HG02571 (cell line): ENCODE measurements around the gene MB.
"Not testable (repeated sequence)": the region's sequence is repeated elsewhere in the genome, so short reads cannot be mapped to it uniquely, and the experiment has no call there.

Source experiments
- ATAC-seq: cut with Tn5 transposase; IDR thresholded peaks from one replicate; pipeline ENCODE4 v1.9.1; 2021; ENCODE audit warnings: mild to moderate bottlenecking, moderate library complexity; ENCODE audit not compliant: unreplicated experiment

Gene MB

DNA sequence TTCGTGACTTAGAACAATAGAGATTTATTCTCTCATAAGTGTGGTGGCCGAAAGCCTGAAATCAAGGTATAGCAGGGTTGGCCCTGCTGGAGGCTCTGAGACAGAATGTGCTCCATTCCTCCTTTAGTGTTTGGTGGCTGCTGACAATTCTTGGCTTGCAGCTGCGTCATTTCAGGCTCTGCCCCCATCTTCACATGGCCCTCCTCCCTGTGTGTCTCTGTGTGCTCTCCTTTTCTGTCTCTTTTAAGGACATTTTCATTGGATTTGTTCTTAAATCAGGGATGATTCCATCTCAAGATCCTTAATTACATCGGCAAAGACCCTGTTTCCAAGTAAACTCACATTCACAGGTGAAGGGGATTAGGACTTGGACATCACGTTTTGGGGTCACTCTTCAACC, 20.9 kb upstream of the MB start:
- ATAC-seq = no peak

DNA sequence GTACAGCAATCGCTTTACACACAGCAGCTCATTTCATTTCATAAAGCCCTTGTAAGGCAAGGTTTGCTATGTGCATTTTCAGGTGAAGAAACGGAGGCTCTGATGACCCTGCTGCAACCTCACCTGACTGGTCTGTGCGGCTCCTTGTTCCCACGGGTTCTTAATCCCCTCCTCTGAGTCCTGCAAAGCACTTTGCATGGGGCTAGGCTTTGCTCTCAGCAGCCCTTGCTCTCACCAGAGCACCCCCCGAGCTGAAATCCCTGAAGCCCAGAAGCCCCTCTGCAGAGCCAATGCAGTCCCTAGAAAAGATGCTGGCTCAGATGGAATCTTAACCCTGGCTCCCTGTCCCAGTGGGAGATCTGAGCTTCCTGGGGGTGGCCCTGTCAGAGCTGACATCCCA, 20.1 kb upstream of the MB start:
- no peak for ATAC-seq

DNA sequence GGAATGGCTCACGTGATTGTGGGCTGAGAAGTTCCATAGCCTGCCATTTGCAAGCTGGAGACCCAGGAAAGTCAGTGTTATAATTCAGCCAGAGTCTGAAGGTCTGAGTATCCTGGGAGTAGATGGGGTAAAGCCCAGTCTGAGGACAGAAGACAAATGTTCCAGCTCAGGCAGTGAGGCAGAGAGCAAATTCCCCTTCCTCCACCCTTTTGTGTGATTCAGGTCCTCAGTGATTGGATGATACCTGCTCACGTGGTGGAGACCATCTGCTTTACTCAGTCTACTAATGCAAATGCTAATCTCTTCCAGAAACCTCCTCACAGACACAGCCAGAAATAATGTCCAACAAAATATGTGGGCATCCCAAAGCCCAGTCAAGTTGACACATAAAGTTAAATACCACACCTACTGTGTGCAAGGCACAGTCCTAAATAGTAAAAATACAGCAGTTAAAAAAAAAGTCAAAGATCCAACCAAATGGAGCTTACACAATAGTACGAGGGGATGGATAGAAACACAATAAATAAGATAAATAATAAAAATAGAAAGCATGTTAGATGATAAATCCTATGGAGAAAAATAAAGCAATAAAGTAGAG, 17.9 kb upstream of the MB start:
- ATAC-seq = no peak

DNA sequence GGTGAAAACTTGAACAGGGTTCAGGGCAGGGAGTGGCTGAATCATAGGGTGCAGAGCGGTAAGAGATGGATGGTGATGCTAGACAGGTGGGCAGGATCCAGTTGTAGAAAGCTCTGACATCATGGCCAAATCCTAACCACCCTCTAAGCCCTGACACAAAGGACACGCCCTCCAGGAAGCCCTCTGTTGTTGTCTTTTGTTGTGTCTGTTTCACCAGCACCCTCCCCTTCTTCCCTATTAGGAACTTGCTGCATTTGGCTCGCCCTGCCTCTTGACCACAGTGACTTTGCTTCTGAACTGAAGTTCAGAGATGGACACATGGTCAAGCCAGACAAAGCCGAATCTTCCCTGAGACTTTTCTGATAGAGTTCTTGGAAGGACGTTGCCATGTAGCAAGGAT, 16.9 kb upstream of the MB start:
- ATAC-seq = no peak

DNA sequence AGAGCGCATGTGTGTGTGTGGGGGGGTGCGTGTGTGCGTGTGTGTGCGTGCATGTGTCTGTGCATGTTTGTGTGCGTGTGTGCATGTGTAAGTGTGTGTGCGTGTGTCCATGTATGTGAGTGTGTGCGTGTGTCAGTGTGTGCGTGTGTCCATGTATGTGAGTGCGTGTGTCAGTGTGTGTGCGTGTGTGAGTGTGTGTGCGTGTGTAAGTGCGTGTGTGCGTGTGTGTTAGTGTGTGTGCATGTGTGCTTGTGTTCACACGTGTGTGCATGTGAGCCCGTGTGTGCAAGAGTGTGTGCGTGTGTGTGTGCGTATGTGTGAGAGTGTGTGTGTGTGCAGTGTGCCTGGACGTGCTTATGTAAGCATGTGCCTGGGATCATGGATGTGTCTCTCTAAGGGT, 16.4 kb upstream of the MB start:
- no peak for ATAC-seq

DNA sequence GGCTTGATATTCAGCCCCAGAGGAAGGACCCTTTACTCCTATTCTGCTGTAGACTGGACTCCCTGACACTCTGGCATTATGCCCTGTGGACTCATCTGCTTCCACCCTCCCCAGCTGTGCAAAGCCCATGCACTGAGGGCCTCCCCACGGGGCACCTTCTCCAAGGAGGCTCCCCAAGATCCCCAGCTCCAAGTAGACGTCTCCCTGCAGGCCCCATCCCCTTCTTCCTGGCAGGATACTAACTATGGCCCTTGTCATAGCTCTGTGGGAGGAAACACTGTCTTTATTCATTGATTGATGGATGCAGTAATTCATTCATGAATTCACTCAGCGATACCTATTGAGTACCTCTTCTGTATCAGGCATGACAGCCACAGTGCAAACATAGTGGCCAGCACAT, 15.8 kb upstream of the MB start:
- ATAC-seq = no peak

DNA sequence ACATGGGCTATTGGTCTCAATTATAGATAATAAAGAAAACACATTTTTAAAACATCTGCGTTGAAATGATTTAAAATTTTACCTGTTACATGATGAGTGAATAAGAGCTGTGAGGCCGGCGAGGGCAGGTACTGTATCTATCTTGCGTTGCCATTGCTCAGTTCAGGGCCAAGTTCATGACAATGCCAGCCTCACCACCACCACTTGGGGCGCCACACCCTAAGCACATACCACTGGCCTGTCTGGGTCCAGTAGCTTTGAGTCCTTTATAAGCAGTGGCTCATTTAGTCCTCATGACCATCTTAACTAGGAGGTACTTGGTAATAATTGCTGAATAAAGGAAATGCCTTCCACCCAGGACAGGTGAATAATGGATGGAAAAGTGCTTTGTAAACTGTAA, 14.5 kb upstream of the MB start:
- ATAC-seq = no peak

DNA sequence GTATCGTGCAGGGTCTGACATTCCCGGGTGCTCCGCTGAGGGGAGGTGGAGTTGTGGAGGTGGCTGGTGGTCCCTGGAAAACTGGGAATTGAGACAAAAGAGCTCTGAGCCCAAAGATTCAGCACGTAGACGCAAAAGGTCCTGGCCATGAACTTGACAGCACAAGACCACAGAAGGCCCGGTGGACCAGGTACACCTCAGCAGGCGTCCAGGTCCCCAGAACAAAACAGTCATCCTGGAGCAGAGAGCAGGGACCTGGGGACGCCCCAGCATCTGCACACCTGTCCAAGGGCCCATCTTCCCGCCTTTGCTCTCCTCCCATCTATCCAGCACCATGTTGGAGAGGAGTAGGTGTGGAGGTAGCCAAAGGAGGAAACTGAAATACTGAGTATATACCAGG, 13.8 kb upstream of the MB start:
- ATAC-seq = no peak

DNA sequence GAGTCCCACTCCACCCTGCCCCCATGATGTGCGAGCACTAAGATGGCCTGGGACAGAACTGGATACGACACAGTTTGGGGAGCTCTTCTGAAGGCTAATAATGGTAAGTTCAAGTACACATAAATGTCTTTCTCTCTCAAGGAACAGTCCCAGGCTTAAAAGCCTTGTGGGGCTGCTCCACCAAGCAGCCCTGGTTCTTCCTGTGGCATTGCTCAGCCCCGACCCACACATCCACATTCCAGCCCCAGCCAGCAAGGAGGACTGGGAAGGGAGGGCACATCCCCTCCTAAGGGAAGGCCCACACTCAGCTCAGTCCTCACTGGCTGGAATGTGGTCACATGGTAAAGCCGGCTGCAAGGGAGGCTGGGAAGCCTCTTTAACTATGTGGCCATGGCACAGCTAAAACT, 13.3 kb upstream of the MB start:
- no peak for ATAC-seq

DNA sequence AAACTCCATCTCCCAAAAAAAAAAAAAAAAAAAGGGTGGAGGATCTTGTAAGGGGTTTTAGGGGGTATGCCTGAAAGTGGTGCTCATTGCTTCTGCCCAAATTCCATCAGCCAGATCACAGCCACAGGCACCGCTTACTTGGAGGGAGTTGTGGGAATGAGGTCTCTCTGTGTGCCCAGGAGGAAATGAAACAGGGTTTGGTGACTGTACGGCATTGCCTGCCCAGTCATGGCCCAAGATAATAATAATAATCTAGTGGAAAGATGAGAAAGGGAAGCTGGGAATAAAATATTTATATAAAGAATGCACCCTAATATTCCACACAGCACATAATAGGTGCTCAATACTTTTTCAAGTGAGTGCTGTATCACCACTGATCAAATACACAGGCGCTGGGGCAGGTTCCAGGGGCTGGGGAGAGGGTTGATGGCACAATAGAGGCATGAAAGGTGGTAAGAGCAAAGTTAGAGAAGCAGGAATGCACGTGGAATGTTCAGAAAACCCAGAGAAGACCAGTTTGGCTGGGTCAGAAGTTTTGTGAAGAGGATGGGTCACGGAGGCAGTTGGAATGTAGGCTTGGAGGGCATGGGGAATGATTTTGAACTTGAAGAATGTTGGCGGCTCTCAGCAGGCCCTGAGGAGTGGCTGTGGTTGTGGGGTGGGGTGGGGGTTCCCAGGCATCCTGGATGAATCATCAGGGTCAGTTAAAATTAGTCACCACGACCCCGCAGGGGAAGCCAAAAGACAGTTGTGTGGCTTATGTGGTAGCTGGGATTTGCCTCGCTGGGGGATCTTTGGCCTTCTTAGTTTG, 12.5 kb upstream of the MB start:
- ATAC-seq = no peak

DNA sequence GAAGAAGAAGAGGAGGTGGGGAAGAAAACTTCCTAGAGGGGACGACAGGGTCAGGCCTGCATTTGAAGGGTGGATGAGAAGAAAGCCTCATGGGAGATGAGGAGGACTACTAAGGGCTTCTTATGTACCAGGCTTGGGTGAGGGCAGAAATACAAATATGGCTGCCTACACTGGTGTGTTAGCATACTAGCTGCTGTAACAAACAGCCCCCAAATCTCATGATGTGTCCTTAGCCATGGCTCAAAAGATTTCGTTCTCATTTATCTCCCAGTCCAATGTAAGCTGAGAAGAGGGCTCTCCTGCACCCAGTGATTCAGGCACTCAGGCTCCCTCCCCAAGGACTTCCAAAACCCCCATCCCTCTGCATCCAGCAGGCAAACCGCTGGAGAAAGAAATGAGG, 11.6 kb upstream of the MB start:
- no peak for ATAC-seq

DNA sequence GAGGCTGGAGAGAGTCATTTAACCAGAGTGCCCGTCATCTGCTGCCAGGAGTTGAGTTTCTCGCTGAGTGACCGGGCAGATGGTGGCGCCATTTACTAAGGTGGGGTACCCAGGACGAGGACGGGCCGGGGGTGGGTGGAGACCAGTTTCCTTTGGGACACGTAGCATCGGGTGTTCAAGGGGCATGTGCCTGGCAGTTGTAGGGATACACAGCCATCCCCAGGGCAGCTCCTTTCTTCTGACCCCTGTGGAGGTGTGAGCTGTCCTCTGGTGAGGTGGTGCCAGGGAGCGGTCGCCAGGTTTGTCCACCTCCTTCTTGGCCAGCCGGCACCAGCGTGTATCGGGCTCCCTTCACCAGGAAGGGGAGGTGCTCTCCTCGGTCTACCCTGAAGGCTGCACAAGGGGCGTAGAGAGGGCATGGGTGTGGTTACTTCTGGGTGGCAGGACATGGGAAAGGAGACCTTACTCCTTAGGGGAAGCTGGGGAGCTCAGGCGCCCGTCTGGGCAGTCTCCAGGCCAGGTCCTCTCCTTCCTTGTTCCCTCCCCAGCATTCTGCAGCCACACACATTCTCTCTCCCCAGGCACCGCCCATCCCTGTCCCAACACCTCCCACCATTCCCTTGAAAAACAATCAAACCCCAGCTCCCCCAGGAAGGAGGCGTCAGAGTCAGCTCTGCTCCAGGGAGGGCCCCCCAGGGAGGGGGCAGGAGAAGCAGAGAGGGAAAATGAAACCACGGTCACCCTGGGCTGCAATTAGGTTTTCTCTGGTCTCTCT, 10.3 kb upstream of the MB start:
- no peak for ATAC-seq

DNA sequence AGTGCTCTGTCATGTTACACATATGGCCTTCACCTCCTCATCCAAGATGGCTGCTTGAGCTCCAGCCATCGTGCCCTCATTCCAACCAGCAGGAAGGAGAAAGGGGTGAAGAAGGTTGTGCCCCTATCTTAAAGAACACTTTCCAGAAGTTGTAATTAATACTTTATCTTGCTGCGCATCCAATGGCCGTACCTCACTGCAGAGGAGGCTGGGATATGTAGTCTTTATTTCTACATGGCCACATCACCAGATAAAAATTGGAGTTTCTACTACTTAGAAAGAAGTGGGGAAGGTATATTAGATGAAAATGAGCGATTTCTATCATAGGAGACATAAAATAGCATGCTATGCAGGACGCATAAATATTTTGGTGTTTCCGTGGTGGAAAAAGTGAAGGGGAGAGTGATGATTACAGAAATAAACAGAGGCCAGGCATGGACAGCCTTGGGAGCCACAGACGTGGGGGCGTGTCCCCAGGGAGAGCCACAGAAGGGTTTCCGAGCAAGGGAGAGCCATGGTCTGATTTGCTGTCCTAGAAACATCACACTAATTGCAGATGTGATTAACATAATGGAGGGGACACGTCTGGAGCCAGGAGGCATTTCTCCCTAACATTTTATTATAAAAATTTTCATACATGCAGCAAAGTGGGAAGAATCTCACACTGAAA, 8.8 kb upstream of the MB start:
- no peak for ATAC-seq

DNA sequence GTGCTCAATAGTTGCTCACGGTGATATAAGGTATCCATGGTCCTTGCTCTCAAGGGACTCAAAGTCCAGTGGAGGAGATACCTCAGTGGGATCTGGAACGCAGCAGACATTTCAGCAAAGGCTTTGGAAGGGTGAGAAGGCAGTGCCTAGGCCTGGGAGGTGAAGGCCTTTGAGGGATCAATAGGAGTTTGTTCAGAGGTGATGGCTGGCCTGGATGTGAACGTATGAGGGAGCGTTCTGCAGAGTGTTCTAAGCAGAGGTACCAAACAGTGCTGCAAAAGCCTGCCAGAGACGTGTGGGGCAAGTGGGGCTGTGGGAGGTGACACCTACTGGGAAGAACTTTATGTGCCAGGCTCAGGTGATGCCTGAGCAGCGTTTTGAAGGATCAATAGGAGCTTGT, 7.4 kb upstream of the MB start:
- no peak for ATAC-seq

DNA sequence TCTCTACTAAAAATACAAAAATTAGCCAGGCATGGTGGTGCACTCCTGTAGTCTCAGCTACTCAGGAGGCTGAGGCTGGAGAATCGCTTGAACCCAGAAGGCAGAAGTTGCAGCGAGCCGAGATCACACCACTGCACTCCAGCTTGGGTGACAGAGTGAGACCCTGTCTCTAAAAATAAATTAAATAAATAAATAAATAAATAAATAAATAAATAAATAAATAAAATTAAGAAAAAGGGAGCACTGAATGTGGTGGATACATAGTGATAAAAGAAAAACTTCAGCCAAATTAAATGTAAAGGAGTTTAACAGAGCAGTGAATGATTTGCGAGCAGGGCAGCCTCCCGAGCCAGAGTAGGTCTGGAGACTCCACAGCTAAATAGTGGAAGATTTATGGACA, 6.8 kb upstream of the MB start:
- not testable (repeated sequence) for ATAC-seq

DNA sequence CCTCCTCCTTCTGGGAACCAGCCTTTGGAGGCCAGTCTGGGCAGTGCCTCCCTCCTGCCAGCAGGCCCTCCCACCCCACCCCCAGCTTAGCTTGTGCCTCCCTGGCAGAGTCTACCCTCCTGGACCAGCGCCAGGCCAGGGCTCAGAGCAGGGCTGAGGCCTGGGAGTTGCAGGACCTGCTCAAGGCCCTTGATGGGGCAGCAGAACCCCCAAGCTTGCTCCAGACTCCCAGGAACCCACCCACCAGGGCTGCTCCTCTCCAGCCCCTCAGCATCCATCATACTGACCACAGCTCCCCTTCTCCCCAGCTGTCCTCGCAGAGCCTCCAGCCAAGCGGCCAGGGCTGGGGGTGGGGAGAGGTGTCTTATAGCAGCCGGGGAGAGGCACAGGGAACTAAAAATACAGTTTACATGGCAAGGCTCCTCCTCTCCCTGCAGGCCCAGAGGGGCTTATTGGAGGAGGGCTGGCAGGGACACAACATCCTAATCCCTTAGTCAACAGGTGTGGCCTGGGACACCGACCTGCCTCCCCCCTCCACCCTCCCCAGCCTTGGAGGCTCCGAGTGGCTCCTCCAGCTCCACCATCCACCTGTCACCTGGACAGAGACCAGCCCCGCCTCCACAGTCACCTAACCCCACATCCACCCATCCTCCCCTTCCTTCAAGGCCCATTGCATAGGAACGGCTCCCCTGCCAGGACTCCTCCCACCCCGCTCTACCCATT, 5.2 kb upstream of the MB start:
- ATAC-seq = no peak

DNA sequence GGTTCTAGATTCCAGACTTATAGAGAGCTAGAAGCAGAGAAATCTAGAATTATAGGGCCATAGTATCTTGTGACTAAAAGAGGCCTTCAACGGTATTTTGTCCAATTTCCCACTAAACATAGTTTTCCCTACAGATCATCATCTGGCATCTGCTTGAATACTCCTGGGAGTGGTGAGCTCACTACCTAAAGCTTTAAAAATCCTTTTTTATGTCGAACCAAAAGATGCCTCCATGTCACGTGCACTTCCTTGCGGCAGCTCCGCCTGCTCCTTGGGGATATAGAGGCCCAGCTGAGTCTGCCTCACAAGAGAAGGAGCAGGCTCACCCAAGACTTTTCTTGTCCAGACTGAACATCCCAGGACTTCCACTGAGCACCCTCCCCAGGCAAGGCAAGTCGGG, 4.3 kb upstream of the MB start:
- ATAC-seq = no peak

DNA sequence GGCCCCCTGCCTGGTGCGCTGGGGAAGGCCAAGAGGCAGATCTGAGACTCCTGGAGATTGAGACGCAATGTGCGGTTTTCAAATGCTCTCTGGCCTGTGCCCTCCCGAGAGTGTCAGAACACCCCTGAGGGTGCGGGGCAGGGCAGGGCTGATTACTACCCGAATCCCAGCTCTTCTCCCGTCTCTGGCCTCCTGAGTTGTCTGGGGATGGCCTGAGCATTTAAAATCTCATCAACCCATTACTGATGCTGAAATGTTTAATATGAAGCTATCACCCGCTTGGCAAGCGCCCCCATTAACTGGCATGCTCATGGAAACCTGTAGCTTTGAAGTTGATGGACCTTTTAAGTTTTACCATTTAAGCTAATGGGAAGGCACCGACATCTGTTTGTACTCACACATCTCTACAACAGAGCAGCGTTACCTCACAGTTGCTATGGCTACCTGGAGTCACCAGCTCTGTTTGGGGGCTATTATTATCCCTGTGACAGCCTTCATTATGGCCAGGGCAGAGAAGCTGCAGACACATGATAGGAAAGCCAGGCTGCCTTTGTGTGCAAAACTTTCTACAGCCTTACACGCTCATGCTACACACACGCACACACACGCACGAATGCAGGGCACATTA, 3.6 kb upstream of the MB start:
- no peak for ATAC-seq

DNA sequence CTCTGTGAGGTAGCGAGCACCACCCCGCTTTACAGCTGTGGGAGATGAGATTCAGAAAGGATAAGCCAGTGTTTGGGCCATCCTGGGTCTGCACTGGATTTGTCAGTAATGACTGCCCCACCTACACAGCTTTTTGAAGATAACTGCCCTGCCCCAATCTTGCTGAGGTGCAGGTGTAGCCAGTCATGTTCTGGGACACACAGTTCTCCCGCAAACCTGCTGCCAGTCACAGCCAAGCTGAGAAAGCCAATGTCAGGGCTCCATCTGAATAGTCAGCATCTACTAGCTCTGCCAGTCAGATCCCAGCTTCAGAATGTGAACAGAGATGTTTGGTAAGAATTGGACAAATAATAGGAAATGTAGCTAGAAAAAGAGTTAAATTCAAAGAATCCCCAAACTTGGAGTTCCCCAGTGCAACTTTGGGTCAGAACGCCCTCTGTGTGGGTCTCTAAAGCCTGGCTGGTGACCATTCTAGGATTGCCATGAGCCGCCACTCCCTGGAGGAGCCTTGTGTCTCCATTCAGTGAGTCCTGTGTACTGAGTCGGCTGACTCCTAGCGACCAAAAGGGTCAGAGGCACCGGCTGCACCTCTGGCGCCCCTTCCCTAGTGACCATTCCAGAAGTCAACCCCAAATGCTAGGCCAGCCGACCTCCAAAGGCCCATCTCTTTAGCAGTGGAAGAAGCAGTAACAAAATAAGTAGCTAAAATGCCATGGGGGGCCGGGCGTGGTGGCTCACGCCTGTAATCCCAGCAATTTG, 2.4 kb upstream of the MB start:
- ATAC-seq = no peak
